ENCODE results near the gene SGCA.
A peak's percentile ranks its signal among the peaks of the same experiment; 100 is the strongest.

Gene SGCA

GRCh38 chr17:50176559-50177357 lies 11.0 kb downstream of the SGCA start:
- TF ChIP-seq ZFX (IDR thresholded peaks at IDR 0.05; ENCODE audit: borderline replicate concordance) (no peak), CTCF (IDR thresholded peaks at IDR 0.05) (no peak)
- H3K27ac ChIP-seq = no peak overlapping the region

- H3K27ac ChIP-seq = peak overlapping the region; percentile 30; the same call in 1 of the 2 replicates
- no peak for TF ChIP-seq CTCF (IDR thresholded peaks at IDR 0.05)
- TF ChIP-seq ZFX (IDR thresholded peaks at IDR 0.05; ENCODE audit: borderline replicate concordance) = no peak
Observed at GRCh38 chr17:50177476-50177875, 11.7 kb downstream of the SGCA start.

- TF ChIP-seq CTCF (IDR thresholded peaks at IDR 0.05) = peak; percentile 87
- TF ChIP-seq ZFX (IDR thresholded peaks at IDR 0.05; ENCODE audit: borderline replicate concordance) = no peak
- H3K27ac ChIP-seq = peak overlapping the region; percentile 30; the same call in 1 of the 2 replicates
Observed at GRCh38 chr17:50177983-50178834, 12.4 kb downstream of the SGCA start.

- no peak overlapping the region for H3K27ac ChIP-seq
- TF ChIP-seq ZFX (IDR thresholded peaks at IDR 0.05; ENCODE audit: borderline replicate concordance) = no peak
- TF ChIP-seq CTCF (IDR thresholded peaks at IDR 0.05) = no peak
Observed at GRCh38 chr17:50180111-50180510, 14.3 kb downstream of the SGCA start.

GRCh38 chr17:50180620-50181019 lies 14.8 kb downstream of the SGCA start:
- H3K27ac ChIP-seq = no peak overlapping the region
- TF ChIP-seq CTCF (IDR thresholded peaks at IDR 0.05) = no peak
- TF ChIP-seq ZFX (IDR thresholded peaks at IDR 0.05; ENCODE audit: borderline replicate concordance) = no peak

GRCh38 chr17:50181144-50181543 lies 15.3 kb downstream of the SGCA start:
- TF ChIP-seq CTCF (IDR thresholded peaks at IDR 0.05) (no peak), ZFX (IDR thresholded peaks at IDR 0.05; ENCODE audit: borderline replicate concordance) (no peak)
- H3K27ac ChIP-seq = no peak overlapping the region
